ENCODE measurements around the gene ANO9. TPM values are rescaled to one million over a fixed set of nuclear protein-coding genes. Genes with fewer than 3 reads are reported as not detected.
A peak's percentile ranks its signal among the peaks of the same experiment; 100 is the strongest.

Gene ANO9
- total and polyA plus RNA-seq, 2 experiments from 2014 or later: 9.0 to 10.2 TPM

- Histone ChIP-seq H3K79me2 (replicated peaks; ENCODE audit: insufficient read depth) (peaks cover 78% of the 10 kb centered on the region), H3K4me2 (peak overlapping the region; percentile 64; the same call in 1 of the 2 replicates), H3K27ac (ENCODE audit: low read depth) (peak overlapping the region; percentile 45), H3K9me2 (ENCODE audit: insufficient read depth) (no peaks in the 10 kb centered on the region), H4K20me1 (replicated peaks; ENCODE audit: insufficient read depth) (peaks cover 28% of the 10 kb centered on the region), H3K27me3 (ENCODE audit: insufficient read depth) (no peaks in the 10 kb centered on the region), H3K4me3 (no peak overlapping the region), H3K4me1 (ENCODE audit: insufficient read depth) (peaks cover 15% of the 10 kb centered on the region), H3K36me3 (ENCODE audit: insufficient read depth) (no peaks in the 10 kb centered on the region; the same call in 1 of the 2 replicates), H2AFZ (no peak overlapping the region), H3F3A (replicated peaks; ENCODE audit: low read depth) (peaks cover 11% of the 10 kb centered on the region)
- TF ChIP-seq JUNB (IDR thresholded peaks at IDR 0.05; ENCODE audit: unreplicated experiment) (no peak), ZNF114 (CRISPR knock-in tag; IDR thresholded peaks at IDR 0.05) (no peak), NANOG (IDR thresholded peaks at IDR 0.05; ENCODE audit: borderline replicate concordance) (no peak), STAT1 (IDR thresholded peaks at IDR 0.05; ENCODE audit: unreplicated experiment) (no peak), CTCF (conservative IDR thresholded peaks at IDR 0.05; ENCODE audit: low read depth in 2 of 2) (no peak), EZH2 (IDR thresholded peaks at IDR 0.05; ENCODE audit: low read depth, unreplicated experiment) (no peak), ZNF331 (CRISPR knock-in tag; IDR thresholded peaks at IDR 0.05; ENCODE audit: low read depth) (no peak), ZNF462 (CRISPR knock-in tag; IDR thresholded peaks at IDR 0.05) (no peak), CREB1 (CRISPR knock-in tag; IDR thresholded peaks at IDR 0.05; ENCODE audit: low read depth) (no peak), EZH2phosphoT487 (IDR thresholded peaks at IDR 0.05; ENCODE audit: unreplicated experiment) (no peak), POLR2AphosphoS5 (IDR thresholded peaks at IDR 0.05; ENCODE audit: low read depth) (no peak), REST (IDR thresholded peaks at IDR 0.05; ENCODE audit: unreplicated experiment) (no peak), ETS1 (IDR thresholded peaks at IDR 0.05) (no peak)
- no peaks in the 10 kb centered on the region; the same call in 2 of the 3 replicates for H3K9me3 Mint-ChIP-seq
- H3K27ac Mint-ChIP-seq: peak overlapping the region; percentile 63
- no peak overlapping the region for H3K4me3 Mint-ChIP-seq
- peaks cover 36% of the 10 kb centered on the region for H3K36me3 Mint-ChIP-seq (ENCODE audit: low read depth)
- H3K27me3 Mint-ChIP-seq (ENCODE audit: insufficient read depth, low read depth, poor library complexity): peaks cover 5% of the 10 kb centered on the region
- no peak for ATAC-seq
- DNase-seq (ENCODE audit: low spot score): no peak
- peaks cover 31% of the 10 kb centered on the region for H3K4me1 Mint-ChIP-seq
These were observed 15.4 kb upstream of the ANO9 start for GRCh38 chr11:457111-457760.
